GM18870 (cell line): ENCODE results near the gene BAZ1B.
"Not testable (repeated sequence)": the region's sequence is repeated elsewhere in the genome, so short reads cannot be mapped to it uniquely, and the experiment has no call there.

Experiments used
- ATAC-seq: cut with Tn5 transposase; IDR thresholded peaks from one replicate; pipeline ENCODE4 v1.9.1; 2021; ENCODE audit warnings: moderate library complexity; ENCODE audit not compliant: unreplicated experiment

Gene BAZ1B

DNA sequence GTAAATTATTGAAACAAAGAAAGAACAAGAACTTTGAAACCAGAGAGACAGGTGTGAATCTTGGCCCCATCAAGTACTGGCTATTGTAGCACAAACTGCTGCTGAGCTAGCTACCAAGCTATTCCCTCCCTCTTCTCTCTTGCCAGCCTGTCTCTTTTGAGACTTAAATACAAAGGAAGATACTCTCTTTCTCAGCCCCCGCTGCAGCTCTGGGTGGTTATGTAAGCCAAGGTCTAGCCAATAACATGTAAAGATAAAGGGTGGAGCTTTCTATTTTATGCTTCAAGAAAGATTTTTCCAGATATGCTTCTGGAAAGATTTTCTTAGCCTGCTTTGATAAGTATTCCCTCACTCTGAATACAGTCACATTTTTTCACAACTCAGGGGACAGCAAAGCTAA is 17.2 kb downstream of the BAZ1B start:
- ATAC-seq: no peak

DNA sequence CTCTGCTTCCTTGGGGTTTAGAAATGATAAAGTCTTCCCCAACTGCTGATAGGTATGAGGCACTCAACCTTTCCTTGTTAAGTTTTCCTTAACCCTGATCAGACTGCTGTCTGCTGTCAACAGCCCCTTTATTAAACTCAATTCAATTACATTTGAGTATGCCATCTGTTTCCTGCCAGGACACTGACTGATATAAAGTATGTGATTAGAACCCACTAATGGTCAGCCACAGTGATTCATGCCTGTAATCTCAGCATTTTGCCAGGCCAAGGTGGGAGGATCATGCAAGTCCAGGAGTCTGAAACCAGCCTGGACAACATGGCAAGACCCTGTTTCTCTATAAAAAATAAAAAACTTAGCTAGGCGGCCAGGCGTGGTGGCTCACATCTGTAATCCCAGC is 18.1 kb downstream of the BAZ1B start:
- ATAC-seq: no peak

DNA sequence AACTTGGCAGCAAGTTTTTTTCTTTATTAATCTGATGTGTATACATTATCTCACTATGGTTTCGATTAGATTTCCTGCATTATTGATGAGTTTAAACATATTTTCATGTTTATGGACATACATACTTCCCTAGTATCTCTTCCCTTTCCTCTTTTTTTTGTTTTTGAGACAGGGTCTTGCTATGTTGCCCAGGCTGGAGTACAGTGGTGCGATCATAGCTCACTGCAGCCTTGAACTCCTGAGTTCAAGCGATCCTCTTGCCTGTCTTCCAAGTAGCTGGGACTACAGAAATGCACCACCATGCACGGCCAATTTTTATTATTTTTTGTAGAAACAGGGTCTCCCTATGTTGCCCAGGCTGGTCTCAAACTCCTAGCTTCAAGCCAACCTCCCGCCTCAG is 18.9 kb downstream of the BAZ1B start:
- ATAC-seq: no peak

DNA sequence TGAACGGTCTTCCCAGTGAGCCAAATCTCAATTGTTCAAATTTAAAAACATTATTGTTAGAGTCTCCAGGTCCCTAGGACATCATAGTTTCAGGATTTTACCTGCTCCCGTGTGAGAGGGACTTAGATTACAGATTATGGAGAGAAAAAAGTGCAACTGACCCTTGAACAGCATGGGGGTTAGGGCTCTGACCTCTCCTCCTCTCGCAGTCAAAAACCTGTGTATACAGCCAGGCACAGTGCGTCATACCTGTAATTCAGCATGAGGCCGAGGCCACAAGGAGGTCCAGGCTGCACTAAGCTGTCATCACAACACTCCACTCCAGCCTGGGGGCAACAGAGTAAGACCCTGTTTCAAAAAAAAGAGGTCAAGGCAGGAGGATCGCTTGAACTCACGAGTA is 25.5 kb downstream of the BAZ1B start:
- ATAC-seq: no peak

DNA sequence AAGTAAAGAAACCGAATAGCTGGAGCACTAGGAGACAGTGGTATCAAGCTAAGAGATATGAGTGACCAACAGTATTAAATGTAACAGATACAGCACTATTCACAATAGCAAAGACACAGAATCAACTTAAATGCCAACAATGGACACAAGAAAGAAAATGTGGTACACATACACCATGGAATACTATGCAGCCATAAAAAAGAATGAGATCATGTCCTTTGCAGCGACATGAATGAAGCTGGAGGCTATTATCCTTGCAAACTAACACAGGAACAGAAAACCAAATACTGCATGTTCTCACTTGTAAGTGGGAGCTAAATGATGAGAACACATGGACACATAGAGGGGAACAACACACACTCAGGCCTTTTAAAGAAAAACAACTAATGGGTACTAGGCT is 26.6 kb downstream of the BAZ1B start:
- not testable (repeated sequence) for ATAC-seq

DNA sequence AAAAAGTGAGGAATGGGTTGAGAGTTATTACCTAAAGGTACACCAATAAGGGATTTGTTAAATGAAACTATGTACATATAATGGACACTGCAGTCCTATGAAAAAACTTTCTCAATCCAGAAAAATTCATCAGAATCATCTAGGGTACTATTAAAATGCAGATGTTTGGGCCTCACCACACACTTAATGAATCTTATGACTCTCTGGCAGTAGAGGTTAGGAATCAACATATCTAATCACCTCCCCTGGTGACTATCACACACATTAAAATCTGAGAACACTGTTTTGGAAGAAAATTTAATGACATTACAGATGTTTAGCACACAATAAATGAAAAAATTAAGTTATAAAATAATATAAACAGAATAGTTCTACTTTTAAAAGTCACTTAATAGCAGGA is 32.1 kb downstream of the BAZ1B start:
- no peak for ATAC-seq

DNA sequence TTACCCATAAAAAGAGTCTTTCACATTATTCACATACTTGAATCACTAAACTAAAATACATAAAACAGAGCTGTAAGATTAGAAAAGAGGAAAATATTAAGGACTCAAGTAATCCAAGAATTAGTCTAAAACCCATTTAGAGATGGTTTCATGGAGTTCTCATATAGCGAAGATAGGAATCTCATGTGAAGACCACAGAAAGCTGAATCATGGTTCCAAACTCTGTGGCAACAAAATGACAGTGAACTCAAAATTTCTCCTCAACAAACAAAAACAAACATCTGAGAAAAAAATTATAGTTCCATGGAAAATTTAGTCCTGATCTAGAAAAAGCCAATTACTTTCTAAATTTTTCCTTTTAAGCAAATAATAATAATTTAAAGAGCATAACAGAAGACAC is 34.6 kb downstream of the BAZ1B start:
- no peak for ATAC-seq

DNA sequence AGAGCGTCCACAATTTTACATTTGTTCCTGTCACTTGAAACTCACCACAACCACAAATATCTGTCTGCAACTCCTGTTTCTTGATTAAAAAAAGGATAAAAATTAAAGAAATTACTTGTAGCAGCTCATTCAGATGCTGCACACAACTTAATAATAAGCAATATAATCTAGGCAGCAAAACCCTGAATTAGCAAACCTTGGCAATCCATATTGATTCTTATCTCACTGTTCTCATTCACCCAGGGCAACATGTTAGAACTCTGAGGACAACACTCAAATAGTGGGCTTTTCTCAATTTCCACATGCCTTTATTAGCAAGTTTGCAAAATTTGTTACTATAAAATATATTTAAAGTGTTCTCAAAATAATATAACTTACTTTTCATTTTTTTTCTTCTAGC is 38.9 kb downstream of the BAZ1B start:
- no peak for ATAC-seq

DNA sequence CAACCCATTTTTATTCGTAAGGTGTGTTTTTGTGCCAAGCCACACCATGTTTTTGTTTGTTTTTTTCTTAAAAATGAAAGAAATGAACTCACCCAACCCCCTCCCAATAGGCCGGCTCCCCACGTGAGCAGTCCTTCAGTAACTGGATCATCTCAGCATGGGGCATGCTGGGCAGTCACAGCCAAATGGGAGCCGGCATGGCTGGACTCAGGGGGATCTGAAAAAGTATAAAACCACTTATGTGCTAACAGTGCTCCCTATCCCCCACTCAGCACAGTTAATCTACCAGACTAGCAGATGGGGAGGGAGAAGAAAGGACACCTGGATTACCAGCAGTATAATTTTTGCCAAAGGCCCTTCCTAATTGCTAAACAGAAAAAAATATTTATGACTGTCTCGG is 39.3 kb downstream of the BAZ1B start:
- ATAC-seq: no peak

DNA sequence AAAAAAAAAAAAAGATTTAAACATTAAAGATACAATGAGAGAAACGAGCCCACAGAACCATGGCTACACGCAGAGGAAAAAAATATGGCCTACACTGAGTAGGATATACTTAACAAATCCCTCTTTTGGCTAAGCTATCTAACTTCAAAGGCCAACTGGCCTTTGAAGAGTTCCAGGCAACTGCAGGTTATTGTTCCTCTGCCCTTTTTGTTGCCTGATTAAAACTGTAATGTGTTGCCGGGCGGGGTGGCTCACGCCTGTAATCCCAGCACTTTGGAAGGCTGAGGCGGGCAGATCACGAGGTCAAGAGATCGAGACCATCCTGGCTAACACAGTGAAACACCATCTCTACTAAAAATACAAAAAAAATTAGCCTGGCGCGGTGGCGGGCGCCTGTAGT is 40.6 kb downstream of the BAZ1B start:
- ATAC-seq: not testable (repeated sequence)

DNA sequence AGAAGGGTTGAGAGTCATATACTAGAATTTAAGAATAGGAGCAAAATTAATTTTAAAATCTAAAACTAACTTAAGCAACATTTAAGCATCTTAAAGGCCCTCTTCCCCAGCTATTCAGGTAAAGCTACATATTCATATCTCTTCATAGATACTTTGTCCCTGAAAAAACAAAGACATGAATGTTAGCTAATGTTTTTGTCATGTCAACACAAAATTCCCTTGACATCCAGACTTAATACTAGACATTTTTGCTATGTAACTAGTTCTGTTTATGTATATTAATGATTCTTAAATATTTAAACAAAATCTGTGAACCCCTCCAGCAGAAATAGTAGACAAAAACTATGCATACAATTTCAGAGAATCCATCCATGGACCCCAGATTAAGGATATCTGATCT is 43.5 kb downstream of the BAZ1B start:
- ATAC-seq: no peak

DNA sequence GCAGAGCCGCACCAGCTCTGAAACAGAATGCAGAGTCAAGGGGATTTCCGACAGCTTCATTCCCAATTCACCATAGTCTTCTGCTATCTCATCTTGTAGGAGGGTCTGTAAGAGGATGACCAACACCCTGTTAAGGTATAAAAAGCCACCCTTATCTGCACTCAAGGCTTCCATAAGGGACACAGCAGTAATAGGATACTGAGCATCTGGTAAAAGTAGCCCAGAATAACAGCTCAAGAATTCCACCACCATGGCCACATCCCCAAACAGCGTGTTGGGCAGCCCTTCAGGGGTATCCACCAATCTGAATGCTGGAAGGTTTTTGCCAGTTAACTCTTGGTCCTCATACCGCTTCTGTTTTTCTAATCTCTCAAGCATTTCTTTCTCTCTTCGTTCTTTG is 44.7 kb downstream of the BAZ1B start:
- no peak for ATAC-seq

DNA sequence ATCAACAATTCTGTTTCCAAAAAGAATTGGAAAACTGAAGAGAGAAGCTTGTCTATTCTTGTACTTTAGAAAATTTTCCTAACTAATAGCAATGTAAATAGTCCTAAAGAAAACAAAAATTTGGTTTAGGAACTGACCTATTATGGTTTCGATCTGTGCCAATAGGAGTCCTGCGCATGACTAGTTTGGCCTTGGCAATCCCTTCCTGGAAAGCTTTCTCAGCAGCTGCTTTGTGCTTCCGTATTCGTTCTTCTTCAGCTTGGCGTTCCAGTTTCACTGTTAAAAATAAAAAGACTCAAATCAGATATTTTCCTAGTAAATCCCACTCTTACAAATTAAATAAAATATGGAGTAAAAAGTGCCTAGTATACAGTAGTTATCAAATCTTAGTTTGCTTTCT is 51.9 kb downstream of the BAZ1B start:
- no peak for ATAC-seq

DNA sequence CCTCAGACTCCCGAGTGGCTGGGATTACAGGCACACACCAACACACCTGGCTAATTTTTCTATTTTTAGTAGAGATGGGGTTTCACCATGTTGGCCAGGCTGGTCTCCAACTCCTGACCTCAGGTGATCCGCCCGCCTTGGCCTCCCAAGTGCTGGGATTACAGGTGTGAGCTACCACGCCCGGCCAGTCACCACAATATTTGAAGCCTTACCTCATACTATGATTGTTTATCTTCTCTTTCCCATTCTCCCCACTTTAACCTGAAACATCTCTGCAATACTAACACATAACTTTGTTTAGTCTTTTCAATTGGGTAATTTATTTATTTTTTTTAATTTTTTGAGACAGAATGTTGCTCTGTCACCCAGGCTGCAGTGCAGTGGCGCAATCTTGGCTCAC is 55.0 kb downstream of the BAZ1B start:
- ATAC-seq: not testable (repeated sequence)

DNA sequence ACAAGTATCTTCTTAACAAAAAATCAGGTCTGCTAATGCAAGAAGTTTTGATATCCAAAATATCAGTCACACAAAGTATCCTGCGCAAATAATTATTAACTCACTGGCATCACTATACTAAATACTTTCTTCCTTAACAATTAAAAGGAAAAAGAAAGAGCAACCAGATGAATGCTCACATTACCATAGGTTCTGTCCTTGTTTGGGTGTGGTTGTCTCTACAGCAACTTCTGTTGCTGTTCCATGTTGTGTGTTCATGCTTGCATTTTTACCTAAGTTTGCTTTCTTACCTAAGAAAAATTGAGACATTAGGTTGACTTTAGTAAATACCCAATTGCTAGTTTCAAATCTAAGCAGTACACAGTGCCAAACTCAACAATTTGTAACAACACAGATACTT is 56.0 kb downstream of the BAZ1B start:
- no peak for ATAC-seq

DNA sequence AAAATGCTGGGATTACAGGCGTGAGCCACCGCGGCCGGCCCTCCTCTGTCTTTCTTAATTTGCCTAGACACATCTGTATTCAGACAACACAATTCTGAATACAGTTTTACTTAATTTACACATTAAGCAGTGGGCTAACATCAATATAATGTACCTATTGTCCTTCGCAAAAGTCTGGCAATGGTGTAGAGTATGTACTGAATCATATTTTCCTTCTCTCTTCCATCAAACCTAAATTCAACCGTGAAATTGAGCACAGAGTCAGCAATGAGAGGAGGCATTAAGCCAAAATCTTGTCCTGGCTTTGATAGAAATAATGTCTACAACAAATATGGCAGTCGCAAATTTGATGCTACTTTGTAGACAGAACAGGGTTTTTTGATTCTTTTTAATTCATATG is 58.1 kb downstream of the BAZ1B start:
- ATAC-seq: no peak

DNA sequence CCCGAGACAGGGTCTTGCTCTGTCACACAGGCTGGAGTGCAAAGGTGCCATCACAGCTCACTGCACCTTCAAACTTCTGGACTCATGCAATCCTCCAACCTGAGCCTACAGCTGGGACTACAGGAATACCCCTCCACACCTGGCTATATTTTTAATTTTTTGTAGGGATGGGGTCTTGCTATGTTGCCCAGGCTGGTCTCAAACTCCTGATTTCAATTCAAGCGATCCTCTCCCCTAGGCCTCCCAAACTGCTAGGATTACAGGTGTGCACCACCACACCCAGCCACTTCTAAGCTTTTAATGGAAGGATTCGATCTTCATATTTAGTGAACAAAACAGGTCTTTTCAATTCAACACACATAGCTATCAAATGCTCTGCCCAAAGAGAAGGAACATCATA is 58.8 kb downstream of the BAZ1B start:
- no peak for ATAC-seq

DNA sequence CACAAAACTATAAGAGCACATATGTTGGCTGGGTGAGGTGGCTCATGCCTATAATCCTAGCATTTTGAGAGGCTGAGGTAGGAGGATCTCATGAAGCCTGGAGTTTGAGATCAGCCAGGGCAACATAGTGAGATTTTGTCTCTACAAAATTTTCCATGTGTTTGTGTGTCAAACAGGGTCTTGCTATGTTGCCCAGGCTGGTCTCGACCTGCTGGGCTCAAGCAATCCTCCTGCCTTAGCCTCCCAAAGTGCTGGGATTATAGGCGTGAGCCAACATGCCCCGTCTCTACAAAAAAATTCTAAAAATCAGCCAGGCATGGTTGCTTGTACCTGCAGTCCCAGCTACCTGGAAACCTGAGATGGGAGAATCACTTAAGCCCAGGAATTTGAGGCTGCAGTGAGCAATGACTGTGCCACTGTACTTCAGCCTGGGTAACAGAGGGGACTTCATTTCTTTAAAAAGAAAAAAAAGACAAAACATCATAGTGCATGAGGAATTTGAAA is 60.3 kb downstream of the BAZ1B start:
- ATAC-seq: no peak

DNA sequence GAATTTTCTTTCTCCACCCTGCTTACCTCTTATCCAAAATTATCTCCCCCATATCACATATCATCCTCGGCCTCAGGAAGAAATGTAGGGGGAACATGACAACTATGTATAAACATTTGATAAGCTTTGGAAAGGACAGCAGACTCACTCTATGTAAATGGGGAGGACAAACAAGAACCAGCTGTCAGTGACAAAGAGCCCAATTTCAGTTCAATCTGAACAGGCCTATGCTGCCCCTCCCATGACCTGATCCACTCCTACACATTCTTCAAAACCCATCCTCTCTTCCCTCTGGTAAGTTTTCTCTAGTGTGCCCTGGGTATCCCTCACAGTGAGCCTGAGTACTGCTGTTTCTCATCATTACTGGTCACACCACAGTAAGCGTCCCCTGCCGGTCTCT is 67.7 kb downstream of the BAZ1B start:
- no peak for ATAC-seq

DNA sequence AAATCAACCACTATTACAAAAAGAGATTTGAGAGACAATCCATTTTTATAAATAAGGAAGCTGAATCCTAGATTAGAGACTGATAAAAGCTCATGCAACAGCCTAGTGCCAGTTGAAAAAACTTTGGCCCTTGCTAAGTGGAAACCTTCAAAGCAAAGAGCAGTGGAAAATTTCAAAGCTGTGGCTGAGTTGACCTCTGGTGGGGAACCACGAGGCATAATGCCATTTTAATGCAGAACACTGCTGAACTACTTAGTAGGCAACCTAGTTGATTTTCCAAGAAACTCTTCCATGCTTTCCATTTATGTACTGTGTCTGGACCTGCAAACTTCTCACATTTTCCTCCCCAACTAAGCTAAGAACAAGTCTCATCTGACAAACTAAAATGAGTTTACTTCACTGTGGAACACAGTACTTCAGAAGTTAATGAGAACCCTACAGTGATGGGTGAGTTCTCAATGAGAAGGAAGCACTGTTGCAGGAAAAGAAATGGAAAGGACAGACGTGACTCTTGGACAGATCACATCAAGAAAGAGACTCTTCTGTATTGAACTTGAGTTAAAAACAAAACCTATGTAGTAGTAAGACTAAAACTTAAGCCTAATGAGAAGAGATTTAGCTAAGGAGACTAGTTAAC is 69.0 kb downstream of the BAZ1B start:
- ATAC-seq: no peak

DNA sequence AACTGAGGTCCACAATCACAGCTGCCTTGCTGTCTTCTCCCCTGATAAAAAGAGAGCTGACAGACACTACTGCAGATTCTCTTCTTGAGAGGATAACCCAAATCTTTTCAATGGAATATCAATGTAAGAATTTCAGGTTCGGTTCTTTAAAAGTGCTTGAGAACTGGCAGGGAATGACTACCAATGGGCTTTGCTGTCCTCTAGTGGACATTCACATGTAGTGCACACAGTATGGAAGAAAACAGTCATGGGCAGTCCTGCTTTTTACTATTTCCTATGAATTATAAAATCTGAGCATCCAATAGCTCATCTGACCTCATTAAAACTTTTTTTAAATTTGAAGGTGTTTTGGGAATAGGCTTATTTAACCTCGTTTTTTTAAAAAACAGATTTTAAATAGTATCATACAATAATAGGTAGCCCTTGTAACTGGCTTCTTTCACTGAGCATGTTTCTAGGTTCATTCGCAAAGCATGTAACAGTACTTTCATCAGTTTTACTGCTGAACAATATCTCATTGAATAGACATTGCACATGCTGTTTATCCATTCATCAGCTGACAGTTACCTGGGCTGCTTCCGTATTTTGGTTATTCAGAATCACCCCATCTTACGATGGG is 70.2 kb downstream of the BAZ1B start:
- ATAC-seq: no peak

DNA sequence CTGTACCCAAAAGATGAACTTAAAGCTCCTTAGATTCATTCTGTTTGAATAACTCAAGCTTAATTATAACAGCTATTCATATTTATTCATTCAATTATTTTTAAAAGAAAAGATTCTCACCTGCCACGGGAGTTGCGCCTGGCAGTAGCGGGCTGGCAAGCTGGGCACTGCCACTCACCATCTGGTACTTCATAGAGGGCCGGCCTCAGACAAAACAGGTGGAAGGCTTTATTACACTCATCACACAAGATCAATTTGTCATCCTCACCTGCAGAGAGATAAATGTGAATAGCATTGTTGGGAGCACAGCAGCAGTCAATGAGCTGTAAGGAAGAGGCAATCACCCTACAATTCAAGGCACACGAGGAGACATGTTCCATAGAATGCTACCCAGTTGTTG is 72.7 kb downstream of the BAZ1B start:
- ATAC-seq: no peak

DNA sequence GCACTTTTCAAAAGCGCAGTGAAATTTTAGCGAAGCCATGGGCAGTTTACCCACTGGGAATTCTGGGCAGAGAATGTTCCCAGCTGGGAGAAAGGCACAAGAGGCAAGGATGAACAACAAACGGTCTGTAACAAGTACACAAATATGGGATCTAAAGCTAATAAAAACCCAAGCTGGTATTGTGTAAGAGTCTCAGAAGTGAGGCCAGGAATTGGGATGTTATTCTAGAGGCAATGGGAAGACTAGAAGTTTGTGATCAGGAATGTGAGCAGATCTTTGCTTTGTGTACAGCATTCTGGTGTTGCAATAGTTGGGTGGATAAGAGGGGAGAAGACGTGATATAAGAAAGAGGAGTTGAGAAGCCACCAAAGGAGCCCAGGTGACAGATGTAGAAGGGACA is 73.5 kb downstream of the BAZ1B start:
- ATAC-seq: no peak
